Naive thymus-derived CD4-positive, alpha-beta T cell (primary cell): Measurements from ENCODE around the gene KLF11. TPM values are rescaled to one million over a fixed set of nuclear protein-coding genes. Genes with fewer than 3 reads are reported as not detected.
A peak's percentile ranks its signal among the peaks of the same experiment; 100 is the strongest.

Experiments
- ATAC-seq: fragments of 150-1000 bp; cut with Tn5 transposase; 2 replicates; pipeline ENCODE4 v1.10.0; 2021; ENCODE audit warnings: mild to moderate bottlenecking, moderate library complexity
- CTCF ChIA-PET: fragments of 350-600 bp; sonication (Branson Sonifier 250); formaldehyde crosslinking; loops from one replicate; lab custom pipeline; 2021; ENCODE audit warnings: antibody characterized with exemption; lab: Charles Lee
- POLR2A ChIA-PET: fragments of 350-600 bp; sonication (Branson Sonifier 250); formaldehyde crosslinking; loops from one replicate; lab custom pipeline; 2021; ENCODE audit warnings: antibody characterized with exemption, inconsistent platforms; lab: Charles Lee
- DNase-seq, 9 donors: peaks; one replicate each; pipeline versions ENCODE4 v3.0.0 to v3.0.0-alpha.2; 2020 to 2022; ENCODE audit warnings: mixed read lengths in 1 of 9
- H3K27ac ChIP-seq: one replicate; pipeline ENCODE4 v1.7.0; 2013; ENCODE audit warnings: mild to moderate bottlenecking, low read depth, low read length, moderate library complexity
- H3K27me3 ChIP-seq, 2 donors: one replicate each; pipeline ENCODE4 v1.7.0; 2013; ENCODE audit warnings: low read length in 2 of 2, mild to moderate bottlenecking in 2 of 2, moderate library complexity in 2 of 2; ENCODE audit not compliant: control insufficient read depth in 2 of 2, insufficient read depth in 2 of 2
- H3K36me3 ChIP-seq, 3 experiments: 1 replicate in 2 of 3; 2 replicates in 1 of 3; pipeline ENCODE4 v1.7.0; 2013; ENCODE audit warnings: low read length in 3 of 3, mild to moderate bottlenecking in 3 of 3, moderate library complexity in 1 of 3; ENCODE audit not compliant: insufficient read depth in 3 of 3, control insufficient read depth in 2 of 3
- H3K4me1 ChIP-seq, 2 donors: one replicate each; pipeline ENCODE4 v1.7.0; 2013; ENCODE audit warnings: low read length in 2 of 2, mild to moderate bottlenecking in 2 of 2, moderate library complexity in 1 of 2; ENCODE audit not compliant: control insufficient read depth in 2 of 2, insufficient read depth in 2 of 2
- H3K4me3 ChIP-seq: 2 replicates; pipeline ENCODE4 v1.7.0; 2013; ENCODE audit warnings: mild to moderate bottlenecking, low read length
- H3K9me3 ChIP-seq, 3 experiments: 1 replicate in 2 of 3; 2 replicates in 1 of 3; pipeline ENCODE4 v1.7.0; 2013; ENCODE audit warnings: low read length in 3 of 3; ENCODE audit not compliant: control insufficient read depth in 2 of 3
- H3K27ac Mint-ChIP-seq, 9 donors: one replicate each; pipeline ENCODE4 v1.8.0; 2020 to 2022; ENCODE audit warnings: mixed read lengths in 9 of 9, mild to moderate bottlenecking in 8 of 9, moderate library complexity in 5 of 9, inconsistent platforms in 2 of 9
- H3K27me3 Mint-ChIP-seq, 5 donors: one replicate each; pipeline ENCODE4 v1.8.0; 2021 to 2022; ENCODE audit warnings: mixed read lengths in 5 of 5, mild to moderate bottlenecking in 1 of 5
- H3K36me3 Mint-ChIP-seq, 5 donors: one replicate each; pipeline ENCODE4 v1.8.0; 2020 to 2022; ENCODE audit warnings: mixed read lengths in 5 of 5, mild to moderate bottlenecking in 3 of 5, inconsistent platforms in 1 of 5
- H3K4me1 Mint-ChIP-seq, 7 donors: one replicate each; pipeline ENCODE4 v1.8.0; 2020 to 2022; ENCODE audit warnings: mixed read lengths in 7 of 7, mild to moderate bottlenecking in 3 of 7, inconsistent platforms in 1 of 7
- H3K4me3 Mint-ChIP-seq, 10 donors: one replicate each; pipeline ENCODE4 v1.8.0; 2020 to 2022; ENCODE audit warnings: mild to moderate bottlenecking in 10 of 10, mixed read lengths in 10 of 10, moderate library complexity in 6 of 10, inconsistent platforms in 2 of 10
- H3K9me3 Mint-ChIP-seq, 11 donors: one replicate each; pipeline ENCODE4 v1.8.0; 2020 to 2022; ENCODE audit warnings: mixed read lengths in 11 of 11, mild to moderate bottlenecking in 4 of 11, inconsistent platforms in 1 of 11, moderate library complexity in 1 of 11
- intact Hi-C, 2 donors: fragments of 100-400 bp; cut with micrococcal nuclease; formaldehyde crosslinking; loops; one replicate each; pipeline ENCODE4 v1.15.1; 2023
- polyA plus RNA-seq, 2 donors: library from polyadenylated mRNA; unstranded; fragments of 300-500 nt; fragmentation: Illumina TruSeq; gene quantifications; one replicate each; pipeline ENCODE4 v1.2.3, GENCODE V29; 2021
- total RNA-seq, 6 experiments: library from RNA in 5 of 6; stranded (reverse) in 5 of 6; gene quantifications; 1 replicate in 5 of 6; 2 replicates in 1 of 6; pipeline ENCODE4 v1.2.3 and lab custom pipeline; 2021 to 2026

KLF11 gene
- total and polyA plus RNA-seq, 7 experiments from 2014 or later, result 1.3 to 48.6 (median 4.8) TPM

DNA sequence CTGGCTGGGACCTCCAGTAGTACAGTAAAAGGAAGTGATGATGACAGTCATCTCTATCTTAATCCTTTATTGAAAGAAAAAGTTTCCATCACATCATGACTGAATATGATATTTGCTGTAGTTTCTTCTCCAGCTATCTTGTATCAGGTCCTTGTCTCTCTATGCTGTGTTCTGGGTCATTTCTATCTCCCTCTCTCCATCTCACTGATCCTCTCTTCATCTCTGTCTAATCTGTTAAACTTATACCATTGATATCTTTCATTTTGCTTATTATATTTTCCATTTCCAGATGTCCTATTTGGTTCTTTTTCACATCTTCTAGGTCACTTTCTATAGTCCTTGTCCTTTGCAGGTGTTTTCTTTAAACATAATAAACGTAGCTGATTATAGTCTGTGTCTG, 24.5 kb downstream of the KLF11 start:
- Histone ChIP-seq H3K36me3 (no peaks in the 10 kb centered on the region), H3K27me3 (no peaks in the 10 kb centered on the region), H3K4me1 (no peaks in the 10 kb centered on the region), H3K4me3 (no peak overlapping the region), H3K9me3 (no peaks in the 10 kb centered on the region), H3K27ac (no peak overlapping the region)
- ATAC-seq (no peak), DNase-seq (no peak)
- Mint-ChIP-seq H3K4me1 (peaks cover 0 to 9% (median 5%) of the 10 kb centered on the region in 7 donors), H3K27me3 (peaks cover 5 to 9% (median 6%) of the 10 kb centered on the region in 5 donors), H3K9me3 (peaks cover 0 to 7% (median 3%) of the 10 kb centered on the region in 11 donors), H3K36me3 (peaks cover 0 to 5% (median 0%) of the 10 kb centered on the region in 5 donors), H3K4me3 (no peak overlapping the region), H3K27ac (peak overlapping the region in 1 of 9 donors; percentile 3)
- intact Hi-C loops, result no loop called here
- CTCF ChIA-PET, result interaction anchor here (0.8 to 1.1 kb wide), 3 partner anchors 342 to 379 kb away, joined by 3 read pairs; no protein-coding TSS in a partner anchor
- POLR2A ChIA-PET, result interaction anchor here (0.6 kb wide), 1 partner anchor 590 kb away, joined by 5 read pairs; no protein-coding TSS in a partner anchor

DNA sequence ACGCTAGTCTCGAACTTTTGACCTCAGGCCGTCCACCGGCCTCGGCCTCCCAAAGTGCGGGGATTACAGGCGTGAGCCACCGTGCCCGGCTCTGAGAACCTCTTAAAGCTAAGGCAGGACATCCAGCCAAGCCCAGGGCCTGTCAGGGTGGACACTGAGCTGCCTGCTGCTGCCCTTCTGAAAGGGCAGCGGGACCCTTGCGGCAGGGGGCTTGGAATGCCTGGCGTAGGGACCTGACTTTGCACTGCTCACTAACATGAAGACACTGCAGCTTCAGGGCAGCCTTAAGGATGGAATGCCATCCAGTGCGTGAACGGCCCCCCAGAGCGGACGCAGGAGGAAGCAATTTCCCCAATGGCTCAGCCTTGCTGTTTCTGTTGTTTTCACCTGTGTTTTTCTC, 27.8 kb downstream of the KLF11 start:
- Mint-ChIP-seq H3K36me3 (peaks cover 0 to 5% (median 0%) of the 10 kb centered on the region in 5 donors), H3K27me3 (peaks cover 26 to 40% (median 33%) of the 10 kb centered on the region in 5 donors), H3K27ac (no peak overlapping the region), H3K9me3 (peaks cover 0 to 7% (median 3%) of the 10 kb centered on the region in 11 donors), H3K4me1 (peaks cover 0 to 6% (median 3%) of the 10 kb centered on the region in 7 donors), H3K4me3 (no peak overlapping the region)
- intact Hi-C loops, result no loop called here
- H3K36me3 ChIP-seq, result no peaks in the 10 kb centered on the region
- no peaks in the 10 kb centered on the region for H3K4me1 ChIP-seq
- H3K4me3 ChIP-seq, result no peak overlapping the region
- no peak overlapping the region for H3K27ac ChIP-seq
- ChIA-PET POLR2A (interaction anchor here (1.7 kb wide), 1 partner anchor 364 kb away, joined by 5 read pairs; no protein-coding TSS in a partner anchor), CTCF (interaction anchor here (0.6 to 6.4 kb wide), 5 partner anchors 41 to 365 kb away, joined by 3 to 77 read pairs (median 4); no protein-coding TSS in a partner anchor)
- no peaks in the 10 kb centered on the region for H3K9me3 ChIP-seq
- ATAC-seq (no peak), DNase-seq (no peak)
- no peaks in the 10 kb centered on the region for H3K27me3 ChIP-seq

DNA sequence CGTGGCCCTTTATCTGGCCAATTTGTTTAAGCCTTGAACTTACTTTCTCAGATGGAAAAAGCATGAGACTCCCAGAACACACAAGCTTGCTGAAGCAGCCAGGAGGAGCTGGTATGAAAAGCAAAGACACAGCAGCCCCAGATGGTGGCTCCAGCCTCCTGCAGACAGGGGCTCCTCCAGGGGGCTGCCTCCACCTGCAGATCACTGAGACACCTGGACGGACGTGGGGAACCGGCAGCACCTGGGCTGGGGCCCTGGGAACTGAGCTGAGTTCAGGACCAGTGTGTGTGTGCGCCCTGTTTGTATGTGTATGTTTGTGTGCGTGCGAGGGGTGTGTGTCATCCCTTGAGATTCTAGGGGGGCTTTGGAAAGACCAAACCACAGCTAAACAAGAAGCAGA, 28.2 kb downstream of the KLF11 start:
- H3K4me1 ChIP-seq, result no peaks in the 10 kb centered on the region
- no peaks in the 10 kb centered on the region for H3K9me3 ChIP-seq
- Mint-ChIP-seq H3K36me3 (peaks cover 0 to 5% (median 0%) of the 10 kb centered on the region in 5 donors), H3K4me3 (no peak overlapping the region), H3K27me3 (peaks cover 31 to 41% (median 37%) of the 10 kb centered on the region in 5 donors), H3K4me1 (peaks cover 0 to 6% (median 3%) of the 10 kb centered on the region in 7 donors), H3K9me3 (peaks cover 0 to 7% (median 3%) of the 10 kb centered on the region in 11 donors), H3K27ac (no peak overlapping the region)
- H3K27ac ChIP-seq, result no peak overlapping the region
- H3K4me3 ChIP-seq, result no peak overlapping the region
- CTCF ChIA-PET, result interaction anchor here (0.6 to 6.4 kb wide), 13 partner anchors 12 to 596 kb away, joined by 3 to 77 read pairs (median 5); no protein-coding TSS in a partner anchor
- DNase-seq (no peak), ATAC-seq (no peak)
- H3K27me3 ChIP-seq, result peaks cover 0 to 3% of the 10 kb centered on the region in 2 donors
- intact Hi-C loops, result no loop called here
- POLR2A ChIA-PET, result interaction anchor here (1.7 kb wide), 1 partner anchor 363 kb away, joined by 5 read pairs; no protein-coding TSS in a partner anchor
- H3K36me3 ChIP-seq, result no peaks in the 10 kb centered on the region

DNA sequence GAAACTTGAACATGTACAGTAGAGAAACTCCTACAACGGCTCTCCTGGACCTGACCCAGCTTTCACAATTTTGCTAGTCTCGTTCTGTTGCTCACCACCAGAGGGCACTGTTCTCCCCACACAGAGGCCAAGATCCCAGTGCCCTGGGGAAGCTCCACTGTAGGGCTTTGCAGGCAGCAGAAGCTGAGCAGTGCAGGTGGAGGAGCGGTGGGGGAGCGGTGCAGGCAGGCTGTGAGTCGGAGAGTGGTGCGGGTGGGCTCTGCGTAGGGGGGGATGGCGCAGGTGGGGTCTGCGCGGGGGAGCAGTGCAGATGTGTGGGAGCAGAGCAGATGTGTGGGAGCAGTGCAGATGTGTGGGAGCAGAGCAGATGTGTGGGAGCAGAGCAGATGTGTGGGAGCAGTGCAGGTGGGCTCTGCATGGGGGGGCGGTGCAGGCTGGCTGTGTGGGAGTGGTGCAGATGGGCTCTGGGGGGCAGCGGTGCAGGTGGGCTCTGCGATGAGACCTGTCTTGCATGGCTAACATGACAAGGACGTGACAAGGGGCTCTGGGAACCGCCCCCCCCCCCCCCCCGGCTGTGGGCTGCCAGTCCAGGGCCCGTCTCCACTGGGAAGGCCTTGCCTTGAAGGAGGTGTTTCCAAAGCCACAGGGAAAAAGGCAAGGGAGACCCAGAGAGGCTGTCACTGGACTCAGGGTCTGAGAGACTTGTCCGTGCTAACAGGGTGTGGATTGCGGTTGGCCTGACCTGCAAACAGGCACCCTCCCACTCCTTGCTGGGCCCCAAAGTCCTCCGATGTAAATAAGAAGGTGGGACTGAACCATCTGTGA, 29.5 kb downstream of the KLF11 start:
- Mint-ChIP-seq H3K9me3 (peaks cover 0 to 5% (median 2%) of the 10 kb centered on the region in 11 donors), H3K4me3 (peak overlapping the region in 1 of 10 donors; percentile 0), H3K27me3 (peaks cover 43 to 53% (median 50%) of the 10 kb centered on the region in 5 donors), H3K27ac (no peak overlapping the region), H3K36me3 (peaks cover 0 to 3% (median 0%) of the 10 kb centered on the region in 5 donors), H3K4me1 (peaks cover 0 to 6% (median 3%) of the 10 kb centered on the region in 7 donors)
- intact Hi-C loops, result loop anchor here (1.0 to 2.0 kb wide), 8 partner anchors 24 to 596 kb away; no protein-coding TSS in a partner anchor
- DNase-seq (peak; percentile 54 to 82 (median 77)), ATAC-seq (peak; percentile 97)
- Histone ChIP-seq H3K4me3 (no peak overlapping the region), H3K36me3 (no peaks in the 10 kb centered on the region), H3K27me3 (peaks cover 0 to 3% of the 10 kb centered on the region in 2 donors), H3K4me1 (no peaks in the 10 kb centered on the region), H3K27ac (no peak overlapping the region), H3K9me3 (no peaks in the 10 kb centered on the region)
- POLR2A ChIA-PET, result interaction anchor here (1.7 kb wide), 1 partner anchor 362 kb away, joined by 5 read pairs; no protein-coding TSS in a partner anchor
- CTCF ChIA-PET, result interaction anchor here (0.7 to 6.4 kb wide), 14 partner anchors 8 to 743 kb away, joined by 3 to 77 read pairs (median 5); no protein-coding TSS in a partner anchor

DNA sequence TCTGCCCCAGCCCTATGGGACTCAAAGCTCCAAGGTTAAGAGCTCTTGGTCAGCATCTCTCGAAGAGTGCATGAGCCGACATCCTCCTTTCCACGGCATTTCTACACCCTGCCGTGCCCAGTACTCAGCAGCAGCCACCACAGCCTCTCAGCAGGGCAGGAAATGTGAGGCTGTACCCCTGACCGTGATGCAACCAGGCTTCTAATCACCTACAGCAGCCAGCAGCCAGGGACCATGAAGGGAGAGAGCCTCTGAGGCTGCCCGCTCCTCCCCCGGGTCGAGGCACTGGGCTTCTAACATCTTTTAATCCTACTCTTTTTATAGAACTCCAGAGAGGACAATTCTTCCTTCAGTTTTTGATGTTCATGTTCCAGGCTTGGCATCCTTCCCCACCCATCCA, 30.4 kb downstream of the KLF11 start:
- H3K27me3 Mint-ChIP-seq, result peaks cover 52 to 61% (median 58%) of the 10 kb centered on the region in 5 donors
- POLR2A ChIA-PET, result interaction anchor here (0.6 kb wide), 1 partner anchor 576 kb away, joined by 3 read pairs; no protein-coding TSS in a partner anchor

DNA sequence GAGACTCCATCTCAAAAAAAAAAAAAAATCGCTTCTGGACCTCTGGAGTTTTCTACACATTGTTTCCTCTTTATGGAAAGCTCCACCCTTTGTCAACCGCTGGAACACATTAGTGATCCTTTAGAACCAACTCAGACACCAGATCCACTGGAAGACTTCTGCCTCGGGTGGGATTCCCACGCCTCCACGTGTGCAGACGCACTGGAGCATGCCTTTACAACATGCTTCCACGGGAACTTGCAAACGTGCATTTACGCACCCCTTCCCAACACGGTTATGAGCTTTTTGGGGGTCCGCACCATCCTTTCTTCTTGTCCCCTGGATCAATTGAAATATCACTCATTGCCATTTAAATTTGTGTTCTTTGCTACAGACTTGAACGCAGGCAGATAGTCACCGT, 31.8 kb downstream of the KLF11 start:
- no peaks in the 10 kb centered on the region for H3K4me1 ChIP-seq
- DNase-seq (no peak), ATAC-seq (no peak)
- no peaks in the 10 kb centered on the region for H3K9me3 ChIP-seq
- Mint-ChIP-seq H3K9me3 (no peaks in the 10 kb centered on the region), H3K36me3 (peaks cover 0 to 4% (median 0%) of the 10 kb centered on the region in 5 donors), H3K4me1 (peaks cover 4 to 19% (median 8%) of the 10 kb centered on the region in 7 donors), H3K27me3 (peaks cover 58 to 67% (median 65%) of the 10 kb centered on the region in 5 donors), H3K27ac (no peak overlapping the region), H3K4me3 (no peak overlapping the region)
- intact Hi-C loops, result no loop called here
- H3K4me3 ChIP-seq, result no peak overlapping the region
- H3K27me3 ChIP-seq, result peaks cover 0 to 9% of the 10 kb centered on the region in 2 donors
- no peak overlapping the region for H3K27ac ChIP-seq
- no peaks in the 10 kb centered on the region for H3K36me3 ChIP-seq
- ChIA-PET POLR2A (no interaction called here), CTCF (interaction anchor here (6.4 kb wide), 1 partner anchor 361 kb away, joined by 77 read pairs; no protein-coding TSS in a partner anchor)

More for the DNA sequence above, 30.4 kb downstream of the KLF11 start:
- Mint-ChIP-seq H3K27ac (peak overlapping the region in 1 of 9 donors; percentile 31), H3K9me3 (no peaks in the 10 kb centered on the region), H3K4me3 (no peak overlapping the region), H3K4me1 (peaks cover 0 to 13% (median 3%) of the 10 kb centered on the region in 7 donors), H3K36me3 (no peaks in the 10 kb centered on the region)
- Histone ChIP-seq H3K9me3 (no peaks in the 10 kb centered on the region), H3K4me1 (no peaks in the 10 kb centered on the region), H3K27me3 (peaks cover 0 to 9% of the 10 kb centered on the region in 2 donors), H3K27ac (no peak overlapping the region), H3K4me3 (no peak overlapping the region), H3K36me3 (no peaks in the 10 kb centered on the region)
- no peak for ATAC-seq
- CTCF ChIA-PET, result interaction anchor here (0.7 to 6.4 kb wide), 7 partner anchors 9 to 362 kb away, joined by 3 to 77 read pairs (median 4); no protein-coding TSS in a partner anchor
- intact Hi-C loops, result loop anchor here (2.0 kb wide), 2 partner anchors 47 to 595 kb away; no protein-coding TSS in a partner anchor
- DNase-seq, result no peak
